ENCODE results near the gene B4GALNT2.
A peak's percentile ranks its signal among the peaks of the same experiment; 100 is the strongest.
"Not testable (repeated sequence)": the region's sequence is repeated elsewhere in the genome, so short reads cannot be mapped to it uniquely, and the experiment has no call there.

The B4GALNT2 gene

DNA sequence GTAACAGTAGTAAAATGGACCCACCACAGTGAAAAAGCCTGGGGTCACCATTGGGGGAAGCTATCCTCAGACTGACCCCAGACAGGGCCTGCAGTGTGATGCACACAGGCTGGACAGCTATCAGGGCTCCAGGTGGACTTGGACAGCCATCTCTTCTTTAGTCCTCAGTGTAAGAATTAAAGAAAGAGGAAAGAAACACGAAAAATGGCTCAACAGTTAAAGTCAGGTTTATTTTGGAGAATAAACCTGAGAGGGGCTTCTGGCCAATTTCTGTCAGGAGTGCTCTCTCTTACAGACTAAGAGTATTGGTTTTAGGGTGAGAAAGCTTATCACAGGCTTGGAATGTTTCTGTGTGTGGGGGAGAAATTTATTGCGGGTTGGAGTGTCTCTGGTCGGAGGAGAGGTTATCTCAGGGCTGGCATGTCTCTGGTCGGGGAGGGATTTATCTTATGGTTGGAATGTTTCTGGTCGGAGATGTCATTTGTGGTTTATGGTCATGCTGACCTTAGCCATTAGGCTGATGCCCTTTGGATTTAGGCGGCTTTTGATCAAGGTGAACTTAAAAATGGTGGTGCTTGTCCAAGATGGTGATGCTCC, 10.8 kb upstream of the B4GALNT2 start:
- DNase-seq, result no peak

DNA sequence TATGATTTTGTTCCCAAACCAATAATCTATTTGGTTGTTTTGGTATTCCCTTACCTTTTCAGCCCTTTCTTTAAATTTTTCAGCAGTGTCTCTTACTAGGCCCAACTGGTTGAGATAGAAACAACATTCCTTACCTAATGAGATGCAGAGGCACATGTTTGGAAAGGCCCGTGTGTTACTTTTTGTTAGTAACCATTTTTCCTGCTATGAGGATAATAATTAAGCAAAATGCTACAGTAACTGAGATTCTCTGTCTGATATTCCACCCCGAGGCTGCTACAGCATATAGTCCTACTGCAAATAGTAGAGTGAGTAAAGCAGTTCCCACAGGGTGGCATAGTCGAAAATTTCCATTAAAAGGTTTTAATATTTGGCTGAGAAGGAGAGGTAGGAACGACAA, 10.0 kb upstream of the B4GALNT2 start:
- no peak for DNase-seq

DNA sequence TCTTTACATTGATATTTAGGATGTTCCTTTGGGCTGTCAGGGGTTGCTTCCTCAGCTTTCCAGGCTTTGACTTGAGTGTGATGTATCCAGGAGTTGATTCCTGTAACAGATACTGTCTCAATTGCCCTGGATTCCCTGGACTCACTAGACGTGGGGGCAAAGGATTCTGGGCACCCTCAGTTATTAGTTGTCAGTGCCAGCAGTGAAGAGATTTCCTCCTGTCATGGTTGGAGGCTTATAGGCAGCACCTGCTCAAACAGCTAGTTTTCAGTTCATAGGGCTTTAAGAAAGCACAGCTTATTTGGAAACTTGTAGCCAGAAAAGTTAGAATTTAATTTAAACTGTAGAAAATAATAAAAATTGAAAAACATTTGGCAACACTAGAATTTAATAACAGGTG, 9.5 kb upstream of the B4GALNT2 start:
- no peak for DNase-seq

DNA sequence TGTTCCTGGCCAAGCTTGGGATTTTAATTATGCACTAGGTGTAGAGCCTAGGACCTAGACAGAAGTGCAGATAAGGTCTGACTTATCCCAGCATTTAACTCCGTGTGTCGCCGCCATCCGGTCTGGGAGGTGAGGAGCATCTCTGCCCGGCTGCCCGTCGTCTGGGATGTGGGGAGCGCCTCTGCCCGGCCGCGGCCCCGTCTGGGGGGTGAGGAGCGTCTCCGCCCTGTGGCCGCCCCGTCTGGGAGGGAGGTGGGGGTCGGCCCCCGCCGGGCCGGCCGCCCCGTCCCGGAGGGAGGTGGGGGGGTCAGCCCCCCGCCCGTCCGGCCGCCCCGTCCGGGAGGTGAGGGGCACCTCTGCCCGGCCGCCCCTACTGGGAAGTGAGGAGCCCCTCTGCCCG, 7.1 kb upstream of the B4GALNT2 start:
- DNase-seq, result no peak

DNA sequence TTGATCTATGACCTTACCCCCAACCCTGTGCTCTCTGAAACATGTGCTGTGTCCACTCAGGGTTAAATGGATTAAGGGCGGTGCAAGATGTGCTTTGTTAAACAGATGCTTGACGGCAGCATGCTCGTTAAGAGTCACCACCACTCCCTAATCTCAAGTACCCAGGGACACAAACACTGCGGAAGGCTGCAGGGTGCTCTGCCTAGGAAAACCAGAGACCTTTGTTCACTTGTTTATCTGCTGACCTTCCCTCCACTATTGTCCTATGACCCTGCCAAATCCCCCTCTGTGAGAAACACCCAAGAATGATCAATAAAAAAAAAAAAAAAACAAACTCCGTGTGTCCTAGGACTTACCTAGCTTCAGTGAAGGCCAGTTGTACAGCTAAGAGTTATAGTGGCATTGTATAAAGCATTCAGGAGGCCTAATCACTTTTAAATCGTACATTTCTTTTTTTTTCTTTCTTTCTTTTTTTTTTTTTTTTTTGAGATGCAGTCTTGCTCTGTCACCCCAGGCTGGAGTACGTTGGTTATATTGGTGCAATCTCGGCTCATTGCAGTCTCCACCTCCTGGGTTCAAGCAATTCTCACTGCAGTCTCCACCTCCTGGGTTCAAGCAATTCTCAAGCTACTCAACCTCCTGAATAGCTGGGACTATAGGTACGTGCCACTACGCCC, 6.2 kb upstream of the B4GALNT2 start:
- DNase-seq, result not testable (repeated sequence)

DNA sequence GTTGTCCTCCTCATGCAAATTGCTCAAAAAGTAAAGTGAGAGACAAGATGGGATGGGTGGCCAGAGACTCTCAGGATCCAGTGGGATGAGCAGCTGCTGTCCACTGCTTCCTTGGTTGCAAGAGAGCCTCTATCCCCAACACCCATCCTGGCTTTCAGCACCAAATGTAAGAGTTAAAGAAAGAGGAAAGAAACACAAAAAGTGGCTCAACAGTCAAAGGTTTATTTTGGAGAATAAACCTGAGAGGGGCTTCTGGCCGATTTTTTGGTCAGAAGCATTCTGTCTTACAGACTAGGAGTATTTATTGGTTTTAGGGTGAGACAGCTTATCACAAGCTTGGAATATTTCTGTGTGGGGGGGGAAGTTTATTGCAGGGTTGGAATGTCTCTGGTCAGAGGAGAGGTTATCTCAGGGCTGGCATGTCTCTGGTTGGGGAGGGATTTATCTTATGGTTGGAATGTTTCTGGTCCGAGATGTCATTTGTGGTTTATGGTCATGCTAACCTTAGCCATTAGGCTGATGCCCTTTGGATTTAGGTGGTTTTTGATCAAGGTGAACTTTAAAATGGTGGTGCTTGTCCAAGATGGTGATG, 3.1 kb upstream of the B4GALNT2 start:
- DNase-seq, result not testable (repeated sequence)

DNA sequence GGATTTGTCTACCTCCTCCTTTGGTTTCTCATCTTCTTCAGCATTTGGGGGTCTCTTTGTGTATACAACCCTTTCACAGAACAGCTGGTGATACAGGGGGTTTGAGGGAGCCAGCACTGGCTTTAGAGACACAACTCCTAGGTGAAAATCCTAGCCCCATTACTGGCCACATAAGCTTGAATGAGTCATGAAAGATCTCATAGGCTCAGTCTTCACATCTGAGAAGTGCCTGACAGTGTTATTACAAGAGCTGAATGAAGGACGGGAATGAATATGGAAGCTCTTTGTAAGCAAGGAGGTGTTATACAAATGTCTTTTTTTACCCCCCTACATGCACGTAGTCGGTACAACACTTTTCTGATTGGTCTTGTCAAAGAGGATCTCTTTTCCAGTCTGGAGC, 1.7 kb upstream of the B4GALNT2 start:
- no peak for DNase-seq

DNA sequence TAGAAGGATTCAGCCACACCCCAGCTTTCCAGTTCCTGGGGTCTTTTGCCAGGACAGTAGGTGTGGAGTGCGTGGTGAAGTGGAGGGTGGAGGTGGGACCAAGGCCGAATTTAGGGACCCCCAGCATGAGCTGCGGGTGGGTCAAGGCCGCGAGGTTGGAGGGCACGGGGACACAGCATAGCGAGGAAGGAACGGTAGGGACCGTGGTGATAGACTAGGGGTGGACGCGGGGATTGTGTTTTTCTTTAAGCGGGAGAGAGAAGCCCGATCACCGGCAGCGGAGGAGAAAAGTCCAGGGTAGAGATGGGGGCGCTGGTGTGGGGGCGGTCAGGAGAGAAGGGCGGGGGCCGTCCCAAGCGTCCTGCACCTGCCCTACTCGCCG, 261 bp upstream of the B4GALNT2 start:
- DNase-seq, result no peak

DNA sequence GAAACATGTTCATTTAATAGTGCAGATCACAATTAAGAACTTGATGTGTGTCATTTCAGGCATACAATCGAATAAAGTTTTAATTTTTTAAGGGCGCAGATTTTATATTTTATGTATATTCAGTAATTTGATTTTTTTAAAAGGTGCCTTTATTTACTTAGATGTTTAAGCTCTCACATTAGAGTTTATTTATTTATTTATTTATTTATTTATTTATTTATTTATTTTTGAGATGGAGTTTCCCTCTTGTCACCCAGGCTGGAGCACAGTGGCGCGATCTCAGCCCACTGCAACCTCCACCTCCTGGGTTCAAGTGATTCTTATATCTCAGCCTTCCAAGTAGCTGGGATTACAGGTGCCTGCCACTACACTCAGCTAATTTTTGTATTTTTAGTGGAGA, 3.8 kb downstream of the B4GALNT2 start:
- DNase-seq, result no peak

DNA sequence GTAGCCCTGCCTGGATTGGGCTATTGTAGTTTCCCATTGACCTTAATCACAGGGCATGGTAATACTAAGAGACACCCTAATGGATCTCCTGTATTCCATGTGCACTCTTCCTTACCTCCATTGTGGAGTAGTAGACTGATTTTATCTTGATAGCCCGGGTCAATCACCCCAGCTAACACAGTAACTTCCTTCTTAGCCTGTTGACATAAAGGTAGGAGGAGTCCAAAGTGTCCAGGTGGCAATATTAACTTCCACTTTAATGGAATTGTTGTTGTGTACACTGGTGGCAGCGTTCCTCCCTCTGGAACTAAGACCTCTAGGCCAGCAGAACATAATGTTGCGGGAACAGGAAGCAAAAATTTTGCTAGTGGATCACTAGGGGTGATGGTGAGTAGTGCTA, 13.1 kb downstream of the B4GALNT2 start:
- not testable (repeated sequence) for DNase-seq

DNA sequence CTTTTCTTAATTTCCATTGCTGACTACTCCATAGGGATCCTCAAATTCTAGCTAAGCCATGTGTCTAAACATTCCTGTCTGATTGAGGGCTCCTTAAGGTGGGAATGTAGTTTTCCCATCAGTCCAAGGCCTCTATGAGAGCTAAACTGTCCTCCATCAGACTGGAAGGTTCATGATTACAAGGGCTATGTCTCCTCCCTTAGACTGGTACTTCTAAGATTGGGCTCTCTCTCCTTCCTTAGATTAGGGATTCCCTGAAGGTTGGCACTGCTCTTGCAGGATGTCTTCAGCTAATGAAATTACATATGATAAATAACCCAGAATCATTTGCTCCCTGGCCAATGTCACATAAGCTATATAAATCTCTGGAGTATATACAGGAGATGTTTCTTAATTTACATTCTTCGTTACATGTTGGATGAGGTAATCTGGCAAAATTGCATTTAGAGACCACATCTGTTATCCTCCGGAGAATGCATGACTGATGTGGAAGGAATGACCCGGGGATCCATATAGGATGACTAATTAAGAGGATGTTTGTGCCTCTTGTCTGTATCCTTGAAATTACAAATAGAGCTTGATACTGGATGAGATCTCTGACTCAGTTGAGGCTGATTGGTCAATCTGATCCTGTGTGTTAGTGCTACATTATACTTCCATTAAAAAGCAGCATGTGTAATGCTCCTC, 14.2 kb downstream of the B4GALNT2 start:
- no peak for DNase-seq

DNA sequence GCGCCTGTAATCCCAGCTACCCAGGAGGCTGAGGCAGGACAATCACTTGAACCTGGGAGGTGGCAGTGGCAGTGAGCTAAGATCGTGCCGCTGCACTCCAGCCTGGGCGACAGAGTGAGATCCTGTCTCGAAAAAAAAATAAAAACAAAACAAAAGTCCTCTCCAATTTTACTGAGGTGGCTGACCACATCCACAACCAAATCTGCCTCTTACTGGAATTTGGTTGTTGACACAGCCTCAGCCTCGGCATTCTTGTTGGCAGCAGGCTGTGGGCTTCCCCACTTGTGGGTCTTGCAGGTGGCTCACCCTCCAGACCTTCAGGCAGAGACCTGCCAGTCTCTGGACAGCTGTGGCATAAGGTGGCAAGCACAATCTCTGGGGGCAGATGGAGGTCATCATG, 15.6 kb downstream of the B4GALNT2 start:
- no peak for DNase-seq

DNA sequence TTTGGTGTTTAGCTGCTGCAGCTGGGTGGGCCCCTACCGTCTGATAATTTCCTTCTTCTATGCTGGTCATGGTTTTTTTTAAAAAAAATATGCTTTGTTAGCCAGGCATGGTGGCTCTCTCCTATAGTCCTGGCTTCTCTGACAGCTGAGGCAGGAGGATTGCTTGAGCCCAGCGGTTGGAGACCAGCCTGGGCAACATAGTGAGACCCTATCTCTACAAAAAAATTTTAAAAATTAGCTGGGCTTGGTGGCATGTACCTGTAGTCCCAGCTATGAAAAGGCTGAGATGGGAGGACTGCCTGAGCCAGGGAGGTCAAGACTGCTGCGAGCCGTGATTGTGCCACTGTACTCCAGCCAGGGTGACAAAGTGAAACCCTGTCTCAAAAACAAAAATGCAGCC, 19.4 kb downstream of the B4GALNT2 start:
- no peak for DNase-seq

DNA sequence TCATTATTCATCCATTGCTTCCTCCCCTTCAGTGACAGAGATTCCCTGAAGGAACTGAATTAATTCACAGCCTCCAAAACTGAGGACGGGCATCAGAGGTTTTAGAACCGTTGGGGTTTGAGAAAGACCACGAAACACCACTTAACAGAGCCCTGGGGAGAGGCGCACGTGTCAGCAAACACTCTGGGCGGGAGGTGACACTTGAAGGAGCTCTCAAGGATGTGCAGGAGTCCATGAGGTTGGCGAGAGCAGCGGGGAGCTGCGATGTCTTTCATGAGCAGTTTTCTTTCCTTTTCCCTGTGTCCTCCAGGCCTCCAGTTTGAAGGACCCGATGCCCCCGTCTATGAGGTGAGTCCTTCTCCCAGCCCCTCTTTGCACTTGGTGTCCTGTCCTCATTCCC, 23.7 kb downstream of the B4GALNT2 start:
- no peak for DNase-seq

DNA sequence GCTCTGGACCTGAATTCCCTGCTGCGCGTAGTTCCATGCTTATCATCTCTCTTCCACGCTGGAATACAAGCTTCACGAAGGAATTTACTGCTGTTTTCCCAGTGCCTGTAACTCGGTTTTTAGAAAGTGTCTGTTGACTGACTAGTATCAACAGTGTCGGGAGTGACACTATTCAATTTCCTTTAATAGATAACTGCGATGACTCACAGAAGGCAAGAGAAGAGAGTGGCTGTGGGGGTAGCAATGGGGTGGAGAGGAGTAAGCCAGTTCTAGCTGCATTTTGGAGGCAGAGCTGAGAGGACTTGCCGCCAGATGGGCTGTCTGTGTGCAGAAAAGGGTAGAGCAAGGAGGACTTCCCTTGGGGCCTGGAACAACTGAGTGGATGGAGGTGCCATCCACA, 25.2 kb downstream of the B4GALNT2 start:
- DNase-seq, result peak; percentile 61

DNA sequence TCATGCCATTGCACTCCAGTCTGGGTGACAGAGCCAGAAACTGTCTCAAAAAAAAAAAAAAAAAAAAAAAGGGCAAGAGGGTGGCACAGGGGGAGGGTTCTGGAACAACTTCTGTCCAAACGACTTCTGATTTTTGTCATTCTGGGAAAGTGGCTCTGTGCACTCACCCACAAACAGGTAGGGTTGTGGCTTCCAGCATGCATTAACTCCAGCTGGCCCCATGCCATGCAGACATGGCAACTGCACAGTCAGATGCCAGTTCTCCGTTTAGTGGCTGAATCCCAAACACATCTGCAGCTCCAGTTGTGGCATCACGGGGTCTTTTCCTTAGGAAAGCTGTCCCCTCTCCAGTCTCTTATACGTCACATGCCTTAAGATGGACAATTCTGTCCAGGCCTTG, 30.3 kb downstream of the B4GALNT2 start:
- DNase-seq, result no peak

DNA sequence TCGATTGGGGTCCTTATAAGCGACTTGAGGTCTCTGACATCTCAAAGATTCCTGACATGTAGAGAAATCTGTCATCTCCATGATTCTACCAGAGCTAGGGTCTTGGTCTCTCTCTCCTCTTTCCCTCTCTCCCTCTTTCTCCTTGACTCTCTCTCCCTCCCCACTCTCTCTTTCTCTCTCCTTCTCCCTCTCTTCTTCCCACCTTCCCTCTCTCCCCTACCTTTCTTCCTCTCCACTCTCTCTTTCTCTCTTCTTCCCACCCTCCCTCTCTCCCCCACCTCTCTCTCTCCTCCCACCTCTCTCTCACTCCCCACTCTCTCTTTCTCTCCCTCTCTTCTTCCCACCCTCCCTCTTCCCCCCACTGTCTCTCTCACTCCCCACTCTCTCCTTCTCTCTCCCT, 32.6 kb downstream of the B4GALNT2 start:
- DNase-seq, result no peak

DNA sequence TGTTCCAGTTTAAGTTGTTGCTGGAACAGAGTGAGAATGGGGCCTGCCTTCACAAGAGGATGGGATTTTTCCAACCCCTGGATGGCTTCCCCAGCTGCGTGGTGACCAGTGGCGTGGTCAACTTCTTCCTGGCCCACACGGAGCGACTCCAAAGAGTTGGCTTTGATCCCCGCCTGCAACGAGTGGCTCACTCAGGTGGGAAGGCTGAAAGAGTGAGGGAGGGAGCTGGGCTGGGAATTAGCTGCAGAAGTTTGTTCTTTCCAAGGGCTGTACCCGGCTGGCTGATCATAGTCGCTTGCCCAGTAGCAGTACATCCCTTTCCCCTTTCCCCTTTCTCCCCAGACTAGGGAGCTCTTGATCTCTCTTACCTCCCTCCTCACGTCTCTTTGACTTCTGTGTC, 36.1 kb downstream of the B4GALNT2 start:
- no peak for DNase-seq

DNA sequence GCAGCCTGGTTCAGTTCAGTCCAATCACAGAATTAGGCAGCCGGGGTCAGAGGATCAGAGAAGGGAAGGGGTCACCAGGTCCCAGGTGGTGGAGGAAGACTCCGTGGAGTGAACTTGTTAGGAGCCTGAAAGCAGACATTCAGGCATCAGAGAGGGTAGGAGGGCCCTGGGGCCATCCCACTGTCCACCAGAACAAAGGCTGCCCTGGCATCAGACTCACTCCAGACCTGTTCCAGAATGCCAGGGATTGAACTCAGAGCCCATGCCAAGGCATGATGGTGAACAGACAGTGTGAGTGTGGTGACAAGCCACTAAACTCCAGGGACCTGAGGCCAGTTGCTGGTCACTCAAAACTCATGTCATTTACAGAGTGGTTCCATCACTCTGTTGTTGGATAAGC, 37.6 kb downstream of the B4GALNT2 start:
- DNase-seq, result no peak

DNA sequence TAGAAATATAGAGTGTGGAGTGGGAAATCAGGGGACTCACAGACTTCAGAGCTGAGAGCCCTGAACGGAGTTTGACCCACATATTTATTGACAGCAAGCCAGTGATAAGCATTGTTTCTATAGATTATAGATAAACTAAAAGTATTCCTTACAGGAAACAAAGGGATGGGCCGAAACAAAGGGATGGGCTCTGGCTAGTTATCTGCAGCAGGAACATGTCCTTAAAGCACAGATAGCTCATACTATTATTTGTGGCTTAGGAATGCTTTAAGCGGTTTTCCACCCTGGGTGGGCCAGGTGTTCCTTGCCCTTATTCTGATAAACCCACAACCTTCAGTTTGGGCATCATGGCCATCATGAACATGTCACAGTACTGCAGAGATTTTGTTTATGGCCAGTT, 38.1 kb downstream of the B4GALNT2 start:
- not testable (repeated sequence) for DNase-seq

DNA sequence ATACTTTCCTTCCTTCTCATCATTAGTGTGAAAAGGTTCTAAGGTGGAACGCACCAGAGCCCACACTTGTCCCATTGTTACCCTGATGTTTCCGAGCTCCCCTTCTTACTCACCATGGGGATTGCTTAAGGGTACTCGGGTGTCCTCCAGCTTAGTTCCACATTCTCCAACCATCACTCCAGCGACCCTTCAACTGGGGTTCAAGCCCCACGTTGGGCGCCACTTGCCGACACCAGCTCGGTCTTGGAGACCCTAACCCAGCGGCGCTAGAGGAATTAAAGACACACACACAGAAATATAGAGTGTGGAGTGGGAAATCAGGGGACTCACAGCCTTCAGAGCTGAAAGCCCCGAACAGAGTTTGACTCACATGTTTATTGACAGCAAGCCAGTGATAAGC, 43.4 kb downstream of the B4GALNT2 start:
- not testable (repeated sequence) for DNase-seq

DNA sequence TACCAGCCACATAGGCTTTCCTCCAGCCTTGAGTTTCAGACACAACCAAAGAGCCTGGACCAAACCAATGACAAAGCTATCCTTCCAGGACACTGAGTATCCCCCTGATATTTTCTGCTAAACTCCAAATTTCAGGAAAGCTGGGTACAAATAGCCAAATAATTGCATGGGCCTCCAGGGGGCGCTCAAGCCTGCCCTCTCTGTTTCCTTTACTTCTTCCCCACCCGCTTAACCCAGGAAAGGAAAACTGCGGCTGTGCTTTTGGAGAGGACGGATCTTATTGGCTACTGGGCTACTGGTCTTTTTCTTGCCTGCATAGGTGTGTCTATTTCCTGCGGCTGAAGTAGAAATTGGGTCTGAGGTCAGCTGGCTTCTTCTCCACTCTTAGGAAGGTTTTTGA, 47.7 kb downstream of the B4GALNT2 start:
- peak; percentile 74 for DNase-seq

DNA sequence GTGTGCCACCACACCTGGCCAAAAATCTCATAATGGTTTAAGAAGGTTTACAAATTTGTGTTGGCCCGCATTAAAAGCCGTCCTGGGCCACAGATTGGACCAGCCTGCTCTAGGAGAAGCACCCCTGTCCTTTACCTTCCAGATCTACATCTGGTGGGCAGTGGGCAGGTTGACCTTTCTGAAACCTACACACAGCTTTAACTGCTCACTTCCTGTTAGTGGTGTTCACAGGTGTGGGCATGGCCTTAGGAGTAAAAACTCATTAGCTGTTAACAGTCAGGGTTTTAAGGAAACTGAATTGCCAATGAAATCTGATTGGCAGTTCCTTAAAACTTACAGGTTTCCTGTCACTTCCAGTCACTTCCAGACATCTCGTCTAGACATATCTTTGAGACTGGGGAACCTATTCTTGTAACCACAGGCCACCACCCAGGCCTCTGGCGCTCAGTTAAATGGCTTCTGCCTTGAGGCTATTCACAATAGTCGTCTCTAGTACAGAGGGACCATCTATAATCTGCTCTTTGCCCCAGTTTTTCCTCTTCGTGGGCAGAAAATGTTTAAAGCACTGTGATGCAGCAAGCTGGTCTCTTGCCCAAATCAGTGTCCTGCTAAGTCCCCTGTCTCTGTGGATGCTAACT, 48.5 kb downstream of the B4GALNT2 start:
- peak; percentile 21 for DNase-seq

DNA sequence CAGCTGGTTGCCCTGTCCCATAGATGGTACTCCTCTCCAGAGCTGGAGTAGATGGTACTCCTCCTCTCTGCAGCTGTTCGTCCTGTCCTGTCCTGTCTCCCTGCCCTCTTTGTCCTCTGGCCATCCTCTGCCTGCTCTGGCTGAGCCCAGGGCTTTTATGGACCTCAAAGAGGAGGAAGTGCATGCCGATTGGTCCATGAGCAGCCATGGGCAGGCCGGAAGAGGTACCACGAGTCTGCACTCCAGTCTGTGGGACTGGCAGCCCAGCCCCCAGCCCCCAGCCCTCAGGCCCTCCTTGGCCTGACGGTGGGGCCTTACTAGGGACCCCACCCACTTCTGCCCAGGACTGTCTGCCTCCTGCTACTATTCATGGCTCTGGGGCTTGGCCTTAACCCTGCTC, 50.8 kb downstream of the B4GALNT2 start:
- no peak for DNase-seq

Data from hematopoietic multipotent progenitor cell treated with erythropoietin and hydrocortisone succinate and interleukin-3 and kit ligand, for 4 days (in vitro differentiated cells).